Activated naive CD8-positive, alpha-beta T cell treated with anti-CD3 and anti-CD28 coated beads, Interleukin-2, amount 50 U/mL, for 16 hours (primary cell): ENCODE measurements around the gene PODXL.
"Not testable (repeated sequence)": the region's sequence is repeated elsewhere in the genome, so short reads cannot be mapped to it uniquely, and the experiment has no call there.

ENCODE experiments used
- DNase-seq: peaks from one replicate; pipeline ENCODE4 v3.0.0-alpha.2; 2020; ENCODE audit warnings: low read depth, low spot score

The PODXL gene

DNA sequence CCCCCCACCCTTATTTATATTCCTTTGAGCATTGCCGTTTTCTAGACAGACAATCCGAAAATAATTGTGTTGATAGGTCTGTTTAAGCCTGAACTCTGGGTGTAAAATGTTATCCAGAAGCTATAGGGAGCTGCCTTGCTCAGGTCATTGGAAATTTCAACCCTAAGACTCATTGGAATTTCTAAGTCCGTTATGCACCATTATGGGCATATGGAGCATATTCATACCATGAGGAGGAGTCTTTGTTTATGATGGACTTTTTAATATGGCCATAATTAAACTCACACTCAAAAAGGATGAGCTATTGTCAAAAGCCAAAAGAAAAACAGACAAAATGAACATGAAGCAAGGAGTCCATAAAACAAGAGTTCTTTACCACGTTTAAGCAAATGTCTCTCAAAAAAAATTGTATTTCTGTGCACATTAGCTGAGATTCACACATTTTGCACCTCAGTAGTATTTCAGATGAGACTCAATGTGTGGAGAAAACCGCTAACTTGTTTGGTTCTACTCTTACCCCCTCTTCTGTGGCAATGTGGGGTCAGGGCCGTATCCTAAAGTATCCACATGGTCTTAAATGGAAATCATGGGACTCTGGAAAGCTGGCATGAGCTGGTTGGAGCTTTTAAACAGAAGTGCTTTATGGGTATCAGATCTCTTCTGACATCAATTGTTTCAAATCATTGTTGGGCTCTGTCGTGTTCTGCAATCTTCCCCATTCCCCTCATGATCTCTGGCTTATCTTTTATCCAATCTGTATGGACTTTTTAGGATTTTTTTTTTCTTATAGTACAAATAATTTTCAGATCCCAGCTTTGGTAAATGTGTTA, 60.5 kb downstream of the PODXL start:
- no peak for DNase-seq

DNA sequence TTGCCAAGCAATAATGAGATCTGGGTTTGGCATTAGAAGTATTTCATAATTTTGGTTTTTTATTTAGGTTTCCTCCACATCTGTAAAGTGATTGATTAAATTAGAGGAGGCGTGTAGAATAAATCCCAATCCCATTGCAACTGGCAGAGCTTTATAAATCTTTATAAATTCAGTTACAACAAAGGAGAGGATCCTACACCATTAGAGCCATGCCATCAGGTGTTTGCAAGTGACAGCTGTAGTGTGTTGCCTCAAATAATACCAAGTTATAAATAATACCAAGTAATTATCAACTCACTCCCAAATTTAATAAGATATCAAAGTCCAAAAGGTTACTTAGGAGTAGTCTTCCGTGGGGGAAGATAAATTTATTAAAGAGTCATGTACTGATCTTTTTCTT, 62.2 kb downstream of the PODXL start:
- no peak for DNase-seq

DNA sequence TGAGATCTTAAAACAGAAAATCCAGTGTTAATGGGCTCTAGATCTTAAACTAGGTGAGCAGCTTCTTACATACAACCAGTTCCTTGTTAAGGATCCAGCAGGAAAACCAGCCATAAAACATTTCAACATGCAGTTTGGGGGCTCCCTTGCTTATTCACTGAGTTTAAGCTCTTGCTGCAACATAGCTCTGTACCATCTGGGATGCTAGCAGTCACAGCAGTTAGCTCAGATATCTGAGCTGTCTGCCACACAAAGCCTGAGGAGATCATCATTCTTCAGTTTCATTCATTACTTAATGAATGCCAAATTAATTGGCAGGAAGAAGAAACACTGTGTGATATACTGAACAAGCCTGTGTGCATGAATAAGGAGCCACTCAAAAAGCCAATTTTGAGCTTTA, 62.8 kb downstream of the PODXL start:
- no peak for DNase-seq

GRCh38 chr7:131493081-131493480, 63.3 kb downstream of the PODXL start:
- no peak for DNase-seq

GRCh38 chr7:131489881-131490280, 66.5 kb downstream of the PODXL start:
- DNase-seq: no peak

DNA sequence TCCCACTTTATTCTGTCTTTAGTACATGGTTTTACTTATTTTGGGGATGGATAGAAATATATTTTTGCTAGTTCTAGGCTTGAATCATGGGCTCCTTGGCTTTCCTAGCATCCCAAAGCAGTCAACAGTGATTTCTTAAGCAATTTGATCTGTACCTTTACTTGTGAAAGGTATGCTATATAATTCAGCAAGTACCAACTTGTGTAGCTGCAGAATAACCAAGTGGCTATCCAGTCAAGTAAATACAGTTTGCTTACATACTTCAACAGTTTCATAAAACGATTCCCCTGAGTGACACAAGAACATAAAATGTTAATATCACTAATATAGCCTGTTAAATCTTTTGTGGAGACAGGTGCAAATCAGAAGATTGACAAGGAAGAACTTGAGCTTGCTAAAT, 67.2 kb downstream of the PODXL start:
- no peak for DNase-seq

- DNase-seq: no peak
Measured at GRCh38 chr7:131488361-131488760, 68.1 kb downstream of the PODXL start.

DNA sequence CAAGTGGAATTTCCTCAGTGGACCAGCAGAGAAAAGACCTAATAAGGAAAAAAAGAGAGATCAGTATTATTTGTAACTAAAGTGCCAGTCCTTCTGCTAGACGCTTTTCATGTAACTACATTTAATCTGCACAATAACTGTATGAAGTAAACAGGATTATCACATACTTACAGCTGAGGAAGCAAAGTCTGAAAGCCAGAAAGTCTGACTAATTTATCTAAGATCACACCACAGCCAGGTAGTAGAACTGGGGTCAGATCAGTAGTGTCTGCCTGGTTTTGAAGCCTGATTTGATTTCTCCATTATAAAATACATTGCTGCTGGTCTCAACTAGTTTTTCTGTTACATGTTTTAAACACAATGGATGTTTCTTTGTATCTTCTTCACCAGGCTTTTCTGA, 69.2 kb downstream of the PODXL start:
- no peak for DNase-seq

GRCh38 chr7:131486346-131486745, 70.1 kb downstream of the PODXL start:
- DNase-seq: no peak

- DNase-seq: no peak
Measured at GRCh38 chr7:131483586-131483985, 72.8 kb downstream of the PODXL start.

GRCh38 chr7:131482800-131483199, 73.6 kb downstream of the PODXL start:
- no peak for DNase-seq

DNA sequence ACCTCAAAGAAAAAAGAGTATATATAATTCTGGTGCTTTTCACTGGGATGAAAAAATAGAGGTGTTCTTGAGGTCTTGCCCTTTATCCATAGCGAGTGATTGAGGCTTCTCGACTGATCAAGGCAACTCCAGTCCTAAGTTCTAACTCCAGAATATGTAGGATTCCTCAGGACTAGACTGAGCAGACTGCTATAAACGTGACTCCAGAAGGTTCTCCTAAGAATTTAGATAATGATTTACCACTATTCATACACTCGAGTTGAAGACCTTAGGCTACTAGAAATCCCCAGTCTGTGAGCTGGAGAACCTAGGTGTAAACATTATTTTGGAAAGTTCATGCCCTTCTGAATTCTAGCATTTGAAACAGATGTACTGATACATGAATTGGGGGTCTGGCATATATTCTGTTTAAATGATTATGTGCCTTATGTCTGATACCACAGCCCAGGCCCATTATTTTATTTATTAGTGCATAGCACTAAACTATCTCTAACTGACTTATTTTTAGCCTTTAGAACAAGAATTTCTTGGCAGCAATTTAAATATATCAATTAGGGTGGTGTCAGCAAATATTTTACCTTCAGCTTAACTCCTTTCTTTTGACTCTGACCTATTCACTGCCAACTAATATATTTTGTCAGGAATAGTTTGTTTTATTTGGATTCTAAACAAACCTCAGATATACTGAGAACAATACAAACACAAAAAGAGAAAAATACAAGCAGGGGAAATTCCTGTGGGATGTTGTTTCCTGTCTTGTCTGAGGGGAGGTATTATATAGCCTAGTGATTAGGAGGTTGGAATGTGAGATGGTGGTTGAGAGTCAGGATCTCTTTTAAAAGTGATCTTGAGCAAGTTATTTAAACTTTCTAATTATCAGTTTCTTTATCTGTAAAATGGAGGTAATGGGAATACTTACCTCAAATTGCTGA, 75.8 kb downstream of the PODXL start:
- no peak for DNase-seq

DNA sequence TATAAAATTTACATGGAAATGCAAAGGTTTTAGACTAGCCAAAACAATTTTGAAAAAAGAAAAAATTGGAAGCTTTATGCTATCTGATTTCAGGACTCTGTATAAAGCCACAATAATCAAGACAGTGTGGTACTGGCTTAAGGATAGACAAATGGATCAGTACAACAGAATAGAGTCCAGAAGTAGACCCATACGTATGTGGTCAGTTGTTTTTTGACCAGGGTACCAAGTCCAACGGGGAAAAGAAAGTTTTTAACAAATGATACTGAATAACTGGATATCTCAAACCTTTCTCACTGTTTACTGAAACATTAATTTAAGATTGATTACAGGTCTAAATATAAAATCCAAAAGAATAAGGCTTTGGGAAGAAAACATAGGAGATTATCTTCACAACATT, 79.7 kb downstream of the PODXL start:
- DNase-seq: no peak

- DNase-seq: no peak
Measured at GRCh38 chr7:131471250-131472004, 85.0 kb downstream of the PODXL start.

GRCh38 chr7:131467788-131468187, 88.6 kb downstream of the PODXL start:
- no peak for DNase-seq

DNA sequence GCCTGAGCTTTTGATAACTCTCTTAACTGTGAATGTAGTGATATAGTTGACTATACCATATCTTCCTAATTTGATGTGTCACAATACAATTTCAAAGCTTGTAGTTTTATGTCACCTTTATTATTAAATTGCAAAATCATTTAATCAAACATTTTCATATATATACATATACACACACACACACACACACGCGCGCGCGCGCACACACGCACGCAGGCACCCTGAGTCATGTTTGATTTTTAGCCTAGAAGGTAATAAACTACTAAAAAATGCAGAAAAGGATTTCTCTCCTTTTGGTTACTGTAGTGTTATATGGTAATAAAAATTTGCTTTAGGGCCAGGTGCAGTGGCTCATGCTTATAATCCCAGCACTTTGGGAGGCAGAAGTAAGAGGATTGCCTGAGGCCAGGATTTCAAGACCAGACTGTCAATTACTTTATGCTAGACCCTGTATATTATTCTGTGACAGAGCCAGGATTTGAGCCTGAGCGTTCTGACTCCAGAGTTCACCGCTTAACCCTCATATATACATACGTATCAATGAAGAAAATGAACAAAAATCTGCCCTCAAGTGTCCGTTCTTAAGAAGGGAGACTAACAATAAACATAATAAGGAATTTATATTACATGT, 89.6 kb downstream of the PODXL start:
- no peak for DNase-seq

GRCh38 chr7:131462715-131463114, 93.7 kb downstream of the PODXL start:
- DNase-seq: not testable (repeated sequence)

GRCh38 chr7:131462059-131462458, 94.4 kb downstream of the PODXL start:
- no peak for DNase-seq

DNA sequence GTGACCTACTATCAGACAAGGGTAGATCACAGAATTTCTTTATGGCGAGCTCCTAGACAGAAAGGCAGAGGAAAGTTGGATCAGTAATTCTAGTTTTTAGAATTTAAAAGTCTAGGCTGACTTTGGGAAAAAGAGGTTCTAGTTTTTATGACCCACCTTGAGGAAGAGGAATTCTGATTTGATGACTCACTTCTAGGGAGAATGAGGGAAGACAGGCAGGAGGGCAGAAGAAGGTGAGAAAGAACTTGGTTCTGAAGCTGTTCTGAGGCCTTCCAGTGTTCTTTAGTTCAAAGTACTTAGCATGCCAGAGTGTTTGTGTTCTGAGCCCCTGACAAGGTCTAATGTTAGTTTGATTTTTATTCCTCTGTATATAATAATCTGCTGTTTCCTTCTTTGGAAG, 97.2 kb downstream of the PODXL start:
- DNase-seq: no peak

- no peak for DNase-seq
Measured at GRCh38 chr7:131456338-131456737, 100.1 kb downstream of the PODXL start.

DNA sequence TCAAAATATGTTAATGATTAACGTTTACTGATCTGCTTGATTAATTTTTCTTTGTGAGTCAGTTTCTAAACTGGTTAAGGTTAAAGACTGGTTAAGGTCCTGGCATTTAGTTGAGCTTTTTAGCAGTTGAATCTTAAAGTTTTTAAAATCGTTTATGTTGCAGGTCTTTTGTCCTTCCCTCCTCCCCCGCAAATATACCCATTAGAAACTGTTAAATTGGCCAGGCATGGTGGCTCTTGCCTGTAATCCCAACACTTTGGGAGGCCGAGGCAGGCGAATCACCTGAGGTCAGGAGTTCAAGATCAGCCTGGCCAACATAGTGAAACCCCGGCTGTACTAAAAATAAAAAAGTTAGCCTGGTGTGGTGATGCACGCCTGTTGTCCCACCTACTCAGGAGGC, 100.9 kb downstream of the PODXL start:
- no peak for DNase-seq

- no peak for DNase-seq
Measured at GRCh38 chr7:131455001-131455400, 101.4 kb downstream of the PODXL start.
